COLO668 (cell line): ENCODE results near the gene OLFML2B.

Source experiments
- DNase-seq: peaks from one replicate; lab custom pipeline; 2025; ENCODE audit not compliant: unreplicated experiment; lab: John Stamatoyannopoulos, UW

The OLFML2B gene

GRCh38 chr1:161948435-161948834, 75.2 kb downstream of the OLFML2B start:
- no peak for DNase-seq

- DNase-seq: no peak
These were observed 77.3 kb downstream of the OLFML2B start for GRCh38 chr1:161946071-161946987.

- DNase-seq: no peak
These were observed 78.2 kb downstream of the OLFML2B start for GRCh38 chr1:161945306-161946060.

DNA sequence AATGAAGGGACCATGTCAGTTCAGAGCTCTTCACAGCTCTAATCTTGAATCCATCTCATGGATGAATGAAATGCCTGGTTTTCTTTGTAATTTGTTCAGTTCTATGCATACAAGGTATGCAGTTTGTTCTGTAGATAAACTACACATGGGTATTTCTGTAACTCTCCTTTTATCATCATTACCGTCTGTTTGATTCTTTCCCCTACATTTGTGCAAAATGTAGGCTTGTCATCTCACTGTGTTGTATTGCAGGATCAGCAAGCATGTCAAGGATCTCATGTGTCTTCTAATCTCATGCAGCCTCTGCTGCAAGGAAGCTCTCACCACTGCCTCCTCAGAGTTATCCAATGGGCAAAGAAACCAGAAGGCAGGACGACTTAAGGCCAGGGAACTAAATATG, 79.3 kb downstream of the OLFML2B start:
- DNase-seq: no peak

DNA sequence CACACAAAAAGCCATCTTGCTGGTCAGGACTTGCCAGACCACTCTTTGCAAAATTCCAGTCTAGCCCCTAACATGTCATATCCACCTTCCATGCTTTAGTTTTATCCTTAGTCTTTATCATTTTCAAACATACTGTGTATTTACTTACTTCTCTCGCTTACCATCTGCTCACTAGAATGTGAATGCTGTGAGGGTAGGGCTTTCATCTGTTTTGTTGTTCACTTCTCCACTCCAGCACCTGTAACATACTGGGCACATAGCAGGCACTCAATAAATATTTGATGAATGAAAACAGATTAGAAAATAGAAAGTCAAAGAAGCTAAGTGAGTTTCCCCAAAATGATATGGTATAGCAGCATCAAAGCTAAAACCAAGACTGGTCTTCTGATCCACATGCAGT, 79.9 kb downstream of the OLFML2B start:
- no peak for DNase-seq

DNA sequence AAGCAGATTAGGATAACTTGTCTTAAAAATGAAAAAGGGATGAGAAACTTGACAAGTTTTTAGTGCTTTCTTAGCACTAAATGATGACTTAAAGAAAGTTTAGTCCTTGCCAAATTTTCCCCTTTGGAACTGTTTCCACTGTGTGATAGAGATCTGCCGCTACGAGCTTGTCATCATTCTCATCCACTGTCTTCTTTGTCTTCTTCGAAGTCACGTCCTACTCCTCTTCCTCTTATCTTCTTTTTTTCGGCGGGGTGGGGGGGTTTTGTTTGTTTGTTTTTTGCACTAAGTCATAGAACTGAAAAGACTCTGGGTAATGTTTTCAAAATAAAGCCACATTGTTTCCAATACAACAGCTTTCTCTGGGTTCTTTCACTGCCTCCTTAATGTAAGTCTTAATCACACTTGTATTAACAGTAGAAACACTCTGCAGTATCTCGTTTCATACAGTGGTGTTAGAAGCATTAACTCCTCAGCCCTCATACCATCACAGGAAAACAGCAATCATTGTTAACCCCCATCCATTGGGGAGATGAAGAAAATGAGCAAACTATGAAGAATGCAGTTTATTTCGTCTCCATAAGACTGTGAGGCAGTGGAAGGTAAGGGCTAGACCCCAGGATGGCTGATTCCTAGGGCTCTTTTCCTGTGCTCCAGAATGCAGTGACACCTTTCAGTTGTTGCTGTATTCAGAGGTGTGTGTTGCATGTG, 81.8 kb downstream of the OLFML2B start:
- DNase-seq: no peak

GRCh38 chr1:161940866-161941591, 82.6 kb downstream of the OLFML2B start:
- DNase-seq: peak; percentile 27

GRCh38 chr1:161936786-161937185, 86.9 kb downstream of the OLFML2B start:
- no peak for DNase-seq

GRCh38 chr1:161935264-161935663, 88.4 kb downstream of the OLFML2B start:
- no peak for DNase-seq

DNA sequence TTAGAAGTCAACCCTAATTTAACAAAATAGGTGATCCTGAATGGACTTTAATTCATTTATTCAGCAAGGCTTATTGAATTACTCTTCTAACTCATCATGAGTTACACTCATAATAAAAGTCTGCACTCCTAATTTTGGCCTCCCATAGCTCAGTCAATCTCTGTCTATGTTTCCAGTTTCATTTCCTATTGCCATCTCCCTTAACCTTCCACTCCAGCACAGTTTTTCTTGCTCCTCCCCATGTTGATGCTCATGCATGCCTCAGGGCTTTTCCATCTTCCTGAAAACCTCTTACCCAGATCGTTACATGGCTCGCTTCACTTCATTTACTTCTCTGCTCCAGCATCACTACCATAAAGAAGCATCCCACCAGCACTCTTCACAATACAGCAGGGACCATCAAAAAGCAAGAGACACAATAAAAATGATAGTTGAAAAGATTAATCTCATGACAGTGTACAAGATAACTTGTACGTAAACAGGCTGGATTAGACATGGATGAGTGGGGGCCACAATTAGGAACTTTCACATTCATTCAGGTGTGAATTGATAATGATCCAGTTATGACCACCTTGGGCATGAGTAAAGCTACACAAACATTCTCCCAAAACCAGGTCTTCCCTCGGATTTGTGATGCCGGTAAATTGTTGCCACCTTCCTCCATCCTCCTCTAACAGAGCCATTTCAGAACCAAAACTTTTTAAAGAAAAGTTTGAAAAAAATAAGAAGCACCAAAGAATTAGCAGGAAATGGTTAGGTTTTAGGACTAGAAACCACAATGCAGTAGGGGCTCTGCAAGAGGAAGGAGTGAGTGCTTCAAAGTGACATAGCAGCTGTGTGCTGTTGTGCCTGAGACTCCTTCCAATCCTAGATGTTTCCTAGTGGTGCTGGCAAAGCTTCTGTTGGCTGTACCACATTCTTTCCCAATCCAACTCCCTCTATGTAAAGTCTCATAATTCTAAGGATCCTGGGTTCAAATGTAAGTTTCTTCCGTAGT, 89.8 kb downstream of the OLFML2B start:
- DNase-seq: no peak
